HG02610 (cell line): ENCODE results near the gene CISH.

Experiments
- ATAC-seq: cut with Tn5 transposase; IDR thresholded peaks from one replicate; pipeline ENCODE4 v1.9.1; 2021; ENCODE audit warnings: mild to moderate bottlenecking, moderate library complexity; ENCODE audit not compliant: unreplicated experiment

The CISH gene

DNA sequence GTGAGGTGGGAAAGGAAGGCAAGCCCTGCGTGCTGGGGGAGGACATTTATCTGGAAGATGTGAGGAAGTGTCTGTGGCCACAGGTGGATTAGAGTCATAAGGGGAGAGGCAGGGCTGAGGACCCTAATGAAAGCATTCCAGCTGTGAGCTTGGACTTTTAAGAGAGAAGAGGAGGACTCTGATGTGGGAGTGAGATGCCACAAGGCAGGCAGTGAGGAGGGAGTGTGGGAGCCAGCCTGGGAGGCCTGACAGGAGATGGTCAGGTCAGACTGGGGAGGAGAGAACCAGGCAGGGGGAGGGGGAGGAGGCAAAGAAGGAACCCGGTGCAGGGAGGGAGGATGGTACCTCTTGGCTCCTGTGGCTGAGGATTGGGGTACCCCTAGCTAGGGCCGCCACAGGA lies 26.4 kb upstream of the CISH start:
- no peak for ATAC-seq

DNA sequence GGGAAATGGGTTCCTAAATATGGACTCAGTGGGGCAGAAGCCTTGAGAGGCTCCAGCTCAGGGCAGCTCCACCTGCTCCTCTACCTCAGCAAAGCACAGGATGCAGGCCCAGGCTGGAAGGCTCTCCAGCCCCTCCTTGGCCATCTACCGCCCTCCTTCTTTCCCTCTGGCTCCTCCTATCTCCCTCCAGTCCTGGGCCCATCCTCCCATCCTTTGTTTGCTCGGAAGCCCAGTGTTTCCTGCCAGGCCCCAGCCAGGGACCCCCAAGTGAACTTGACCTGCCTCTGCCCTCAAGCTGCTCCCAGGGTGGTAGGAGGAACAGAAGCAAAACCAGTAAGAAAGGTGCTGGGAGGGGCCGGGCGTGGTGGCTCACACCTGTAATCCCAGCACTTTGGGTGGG lies 25.4 kb upstream of the CISH start:
- no peak for ATAC-seq

DNA sequence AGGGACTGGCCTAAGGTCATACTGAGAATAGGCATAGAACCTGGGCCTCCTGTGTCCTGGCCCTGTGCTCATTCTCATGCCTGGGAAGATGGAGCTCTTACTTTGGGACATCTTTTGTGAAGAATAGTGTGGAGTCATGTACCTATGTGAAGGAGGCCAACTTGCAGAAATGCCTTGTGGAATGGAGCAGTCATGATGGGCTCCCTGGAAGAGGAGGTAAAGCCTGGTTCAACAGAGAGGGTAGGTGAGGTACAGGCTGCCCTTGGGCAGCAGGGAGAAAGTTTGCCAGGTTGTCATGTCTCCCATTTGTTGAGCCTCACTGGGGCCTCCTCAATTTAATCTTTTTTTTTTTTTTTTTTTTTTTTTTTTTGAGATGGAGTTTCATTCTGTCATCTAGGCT lies 23.5 kb upstream of the CISH start:
- no peak for ATAC-seq

DNA sequence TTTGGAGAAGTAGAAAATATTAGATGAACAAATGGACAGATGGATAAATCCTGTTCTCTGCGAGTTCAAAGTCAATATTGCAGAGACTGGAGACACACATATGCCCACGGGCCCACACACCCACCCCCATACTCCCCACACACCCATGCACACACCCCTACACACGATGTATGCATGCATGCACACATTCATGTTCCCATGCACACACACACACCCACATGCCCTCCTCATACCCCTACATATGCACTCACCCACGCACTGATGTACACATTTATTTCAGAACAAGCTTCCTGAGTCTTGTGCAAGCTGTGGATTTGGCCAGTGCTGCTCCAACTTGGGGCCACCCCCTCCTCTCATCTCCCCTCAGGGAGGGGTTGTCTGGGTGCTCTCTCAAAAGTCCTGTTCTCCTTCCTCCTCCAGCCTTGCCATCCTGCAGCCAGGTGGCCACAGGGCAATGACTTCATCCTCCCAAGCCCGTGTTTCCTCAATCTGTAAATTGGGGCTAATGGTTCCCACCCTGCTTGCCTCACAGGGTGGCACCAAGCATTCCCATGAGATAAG lies 21.7 kb upstream of the CISH start:
- no peak for ATAC-seq

DNA sequence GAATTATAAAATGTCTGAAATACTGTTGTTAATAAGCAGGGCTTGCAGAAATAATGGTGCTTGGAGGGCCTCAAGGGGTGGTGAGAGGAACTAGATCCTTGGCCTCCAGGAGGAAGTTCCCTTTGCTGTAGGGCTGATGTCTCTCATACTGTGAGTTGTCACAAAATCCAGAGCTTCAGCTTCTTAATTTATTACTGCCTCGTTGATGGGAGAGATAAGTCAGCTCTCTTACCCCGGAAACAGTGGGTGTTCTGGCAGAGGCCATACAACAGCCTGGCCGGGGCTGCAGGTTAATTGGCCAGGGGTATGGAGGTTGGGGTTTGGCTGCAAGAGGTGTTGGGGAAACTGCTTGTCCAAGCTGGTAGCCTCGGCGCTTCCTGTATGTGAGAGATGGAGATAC lies 20.9 kb upstream of the CISH start:
- no peak for ATAC-seq

DNA sequence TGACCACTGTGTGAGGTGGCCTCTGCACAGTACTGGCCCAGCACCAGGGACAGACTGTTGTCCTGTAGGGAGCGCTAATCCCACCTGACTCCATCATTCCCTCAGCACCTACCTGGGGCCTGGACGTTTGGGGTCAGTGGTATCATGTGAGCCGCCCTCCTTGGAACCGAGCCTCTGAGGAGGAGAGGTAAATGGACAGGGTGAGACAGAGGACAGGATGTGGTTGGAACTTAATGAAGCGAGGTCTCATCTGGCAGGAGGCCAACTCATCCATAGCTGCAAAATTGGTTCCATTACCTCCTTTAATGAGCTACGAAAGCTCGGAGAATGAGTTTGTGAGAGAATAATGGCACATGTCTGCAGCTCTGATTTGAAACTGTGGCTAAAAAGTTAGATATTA lies 19.3 kb upstream of the CISH start:
- ATAC-seq: no peak

DNA sequence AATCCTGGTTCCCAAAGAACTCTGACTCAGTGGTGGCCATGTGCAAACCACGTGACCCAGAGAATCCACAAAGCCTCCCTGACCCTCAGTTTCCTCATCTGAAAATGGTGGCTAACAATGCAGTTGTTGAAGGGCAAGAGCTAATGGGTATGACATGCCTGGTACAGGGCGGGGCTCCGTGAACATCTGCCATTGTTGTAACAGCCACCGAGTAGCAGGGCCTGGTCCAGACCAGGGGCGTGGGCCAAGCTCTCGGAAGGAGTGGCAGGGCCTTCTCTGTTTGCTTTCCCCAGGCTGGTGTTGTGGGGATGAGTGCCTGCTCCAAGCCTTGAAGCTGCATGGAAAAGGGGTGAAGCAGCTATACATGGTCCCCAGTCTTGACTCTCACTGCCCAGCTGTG lies 18.8 kb upstream of the CISH start:
- no peak for ATAC-seq

DNA sequence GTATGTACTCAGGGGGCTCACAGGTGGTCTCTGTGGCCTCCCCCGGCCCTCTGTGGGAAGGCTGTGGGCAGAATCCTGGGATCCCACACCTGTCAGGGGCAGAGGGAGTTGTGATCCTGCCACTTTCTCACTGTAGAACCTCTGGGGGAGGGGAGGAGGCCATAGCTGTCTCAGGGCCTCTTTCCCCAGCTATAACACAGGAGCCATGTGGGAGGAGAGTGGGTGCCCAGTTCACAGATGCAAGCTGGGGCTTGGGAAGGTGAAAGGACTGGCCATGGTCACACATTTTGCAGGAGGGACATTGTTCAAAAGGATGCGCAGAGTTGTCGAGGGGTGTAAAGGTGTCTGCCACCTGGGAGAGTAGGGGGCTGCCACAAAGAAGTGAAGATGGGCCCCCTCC lies 17.0 kb upstream of the CISH start:
- ATAC-seq: no peak

DNA sequence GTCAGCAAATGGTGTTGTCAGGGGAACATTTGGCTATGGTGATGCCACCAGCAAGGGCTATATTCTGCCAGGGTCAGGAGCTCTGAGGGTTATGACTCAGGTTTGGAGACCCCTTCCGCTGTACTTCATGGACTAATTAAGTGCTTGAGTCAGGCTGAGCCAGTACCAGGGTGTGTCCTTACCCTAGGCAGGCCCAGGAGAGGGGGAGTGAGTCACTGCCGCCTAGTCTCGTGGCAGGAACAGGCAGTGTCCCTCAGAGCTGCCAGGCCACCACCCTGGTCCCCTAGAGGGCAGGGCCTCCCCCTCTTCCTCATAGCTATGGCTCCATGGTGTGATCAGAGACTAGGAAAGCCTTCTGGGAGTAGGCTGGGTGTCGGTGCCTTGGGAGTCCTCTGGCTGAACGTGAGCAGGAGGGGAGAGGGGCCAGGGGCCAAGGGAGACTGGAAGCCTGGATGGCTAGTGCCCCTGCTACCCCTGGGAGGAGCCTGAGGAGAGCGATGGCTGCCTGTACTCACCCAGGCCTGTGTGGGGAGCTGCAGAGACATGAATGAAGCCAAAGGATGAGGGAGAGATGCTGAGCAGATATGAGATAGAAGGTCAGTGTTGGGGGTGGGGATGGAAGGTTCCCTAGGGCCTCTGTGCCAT lies 16.0 kb upstream of the CISH start:
- ATAC-seq: no peak

DNA sequence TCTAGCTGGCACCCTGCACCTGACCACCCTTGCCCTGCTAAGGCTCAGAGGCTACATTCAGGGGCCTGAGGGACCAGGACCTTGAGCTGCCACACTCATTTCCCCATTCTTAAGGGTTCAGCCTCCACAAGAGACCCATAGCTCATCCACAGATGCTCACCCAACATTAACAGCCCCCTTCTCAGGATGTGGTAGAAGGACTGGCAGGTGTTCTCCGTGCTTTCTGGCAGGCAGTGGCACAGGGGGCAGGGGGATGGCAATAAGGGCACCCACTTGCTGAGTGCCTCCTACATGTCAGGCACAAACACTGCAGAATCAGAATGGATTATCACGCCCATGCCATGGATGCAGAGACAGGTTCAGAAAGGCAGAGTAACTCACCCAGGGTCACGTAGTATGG lies 14.8 kb upstream of the CISH start:
- ATAC-seq: no peak

DNA sequence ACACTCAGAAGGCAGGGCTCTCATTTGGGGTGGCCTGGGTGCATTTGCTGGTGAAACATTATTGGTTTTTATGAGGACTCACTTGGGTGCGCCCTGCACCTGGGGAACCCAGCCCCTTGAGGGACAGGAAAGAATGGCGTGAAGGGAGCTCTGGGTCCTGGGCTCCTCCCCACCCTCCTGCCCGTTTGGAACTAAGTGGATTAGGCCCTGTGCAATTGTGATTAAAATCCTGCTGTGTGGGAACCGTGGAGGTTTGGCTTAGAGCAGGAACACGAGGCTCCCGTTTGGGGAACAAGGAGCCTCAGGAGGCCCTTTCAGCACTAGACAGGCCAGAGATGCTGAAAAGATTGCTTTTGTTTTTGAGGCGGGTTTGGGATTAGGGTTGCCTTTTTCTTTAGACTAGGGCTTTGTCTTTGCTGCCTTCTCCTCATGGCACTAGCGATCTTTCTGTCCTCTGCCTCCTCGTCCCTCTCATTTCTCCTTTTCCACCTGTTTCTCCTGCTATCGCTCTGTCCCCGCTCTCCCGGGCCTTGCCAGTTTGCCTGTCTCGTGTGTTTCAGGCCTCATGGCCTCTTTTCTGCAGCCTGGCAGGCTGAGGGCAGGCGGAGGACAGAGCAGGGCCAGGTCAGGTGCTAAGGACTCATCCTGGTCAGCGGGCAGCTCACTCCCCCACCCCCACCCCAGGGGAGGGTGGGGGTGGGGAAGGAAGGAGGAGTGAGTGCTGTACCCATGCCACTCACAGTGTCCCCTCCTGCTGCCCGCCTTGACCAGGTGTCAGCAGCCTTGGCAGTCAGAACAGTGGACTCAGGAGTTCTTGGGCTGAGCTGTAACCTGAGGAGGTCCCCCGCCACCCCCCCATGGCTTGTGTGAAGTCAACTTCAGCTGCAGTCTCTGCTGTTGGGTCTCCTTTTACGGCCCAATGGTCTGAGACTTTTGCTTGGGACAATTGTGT lies 13.9 kb upstream of the CISH start:
- no peak for ATAC-seq

DNA sequence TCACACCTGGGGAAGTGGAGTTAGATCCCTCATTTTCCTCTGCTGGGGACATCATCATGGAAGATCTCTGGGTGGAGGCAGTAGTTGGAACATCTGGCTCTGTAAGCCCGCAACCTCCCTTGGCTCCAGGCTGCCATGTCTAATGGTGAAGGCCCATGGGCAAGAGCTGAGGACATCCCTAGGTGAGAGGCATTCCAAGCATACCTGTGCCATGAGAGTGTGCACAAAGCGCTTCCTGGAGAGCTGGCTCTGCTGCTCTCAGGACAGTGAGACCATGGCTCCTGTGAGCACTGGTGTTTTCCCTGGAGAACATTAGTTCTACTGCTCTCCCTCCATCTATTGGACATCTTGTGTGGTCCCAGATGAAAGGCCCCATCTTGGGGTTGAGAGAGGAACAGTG lies 13.1 kb upstream of the CISH start:
- ATAC-seq: no peak

DNA sequence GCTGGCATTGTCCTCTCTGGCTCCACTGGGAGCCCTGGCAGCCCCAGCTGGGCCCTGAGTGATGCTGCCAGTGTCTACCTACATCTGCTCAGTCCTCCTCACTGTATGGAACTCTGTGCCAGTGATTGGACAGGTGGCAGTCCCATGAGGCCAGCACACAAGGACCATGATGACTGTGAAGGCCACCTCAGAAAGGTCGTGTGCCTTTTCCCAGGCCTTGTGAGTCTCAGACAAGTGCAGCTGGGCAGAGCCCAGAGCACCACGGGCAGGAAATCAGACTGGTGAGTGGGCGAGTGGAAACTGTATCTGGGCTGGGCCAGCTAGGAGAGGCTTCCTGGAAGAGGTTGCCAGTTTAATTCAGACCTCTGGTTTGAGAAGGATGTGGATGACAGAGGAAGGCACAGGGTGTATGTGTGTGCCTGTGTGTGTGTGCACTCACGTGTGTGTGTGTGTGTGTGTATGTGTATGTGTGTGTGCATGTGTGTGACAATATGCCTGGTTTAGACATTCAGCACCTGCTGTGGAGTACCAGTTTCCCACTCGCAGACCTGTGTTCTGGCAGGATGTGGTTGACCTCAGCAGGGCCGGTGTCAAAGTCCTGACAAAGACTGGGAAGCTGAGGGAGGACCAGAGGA lies 12.4 kb upstream of the CISH start:
- peak; percentile 50 for ATAC-seq

DNA sequence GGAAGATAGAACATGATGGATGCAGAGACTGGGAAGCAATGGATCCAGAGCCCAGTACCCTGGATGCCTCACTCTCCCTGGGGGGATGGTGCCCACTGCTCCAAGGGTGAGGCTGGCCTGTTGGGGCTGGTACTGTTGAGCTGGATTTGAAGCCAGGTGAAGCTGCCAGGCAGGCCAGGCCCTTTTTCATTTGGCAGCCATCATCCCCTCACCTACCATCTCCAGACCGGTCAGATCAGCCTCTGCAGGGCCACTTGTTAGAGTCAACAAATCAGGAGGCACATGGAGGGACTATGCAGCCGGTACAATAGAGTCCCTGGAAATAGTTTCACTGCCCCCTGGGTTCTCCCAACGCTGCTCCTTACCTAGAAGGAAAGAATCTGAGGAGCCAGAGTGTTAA lies 11.3 kb upstream of the CISH start:
- ATAC-seq: no peak

DNA sequence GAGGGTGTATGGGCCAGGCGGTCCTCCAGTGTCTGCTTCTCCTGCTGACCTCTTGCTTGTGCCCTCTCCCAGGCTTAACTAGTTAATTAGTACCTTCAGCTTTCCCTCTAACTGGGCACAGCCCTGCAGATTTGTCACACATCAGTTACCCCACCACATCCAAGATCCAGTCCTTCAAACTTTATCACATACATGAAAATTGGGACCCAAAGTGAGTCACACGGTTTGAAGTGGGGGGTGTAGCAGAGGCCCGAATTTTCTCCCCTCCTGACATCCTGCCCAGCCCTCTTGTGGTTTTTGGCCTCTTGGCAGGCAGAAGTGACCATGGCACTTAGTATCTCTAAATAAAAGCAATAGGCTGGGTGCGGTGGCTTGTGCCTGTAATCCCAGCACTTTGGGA lies 9.2 kb upstream of the CISH start:
- ATAC-seq: no peak

DNA sequence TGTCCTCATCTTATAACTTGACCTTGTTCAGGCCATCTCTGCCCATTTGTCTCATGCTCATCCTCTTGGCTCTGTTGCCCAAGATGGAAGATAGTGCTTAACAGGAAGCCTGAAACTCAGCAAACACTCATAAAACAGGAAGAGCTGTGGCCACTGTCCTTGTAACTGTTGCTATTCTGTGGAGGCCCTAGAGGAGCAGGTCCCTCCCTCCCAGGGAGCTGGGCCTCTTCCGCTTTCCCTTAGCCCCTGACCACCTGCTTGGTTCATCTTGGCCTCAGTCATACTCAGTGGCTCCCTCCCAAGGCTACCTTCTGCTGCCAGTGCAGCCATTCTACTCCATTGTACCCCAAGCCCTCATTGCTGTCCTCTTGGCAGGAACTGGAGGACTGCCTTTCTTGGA lies 8.8 kb upstream of the CISH start:
- ATAC-seq: no peak

DNA sequence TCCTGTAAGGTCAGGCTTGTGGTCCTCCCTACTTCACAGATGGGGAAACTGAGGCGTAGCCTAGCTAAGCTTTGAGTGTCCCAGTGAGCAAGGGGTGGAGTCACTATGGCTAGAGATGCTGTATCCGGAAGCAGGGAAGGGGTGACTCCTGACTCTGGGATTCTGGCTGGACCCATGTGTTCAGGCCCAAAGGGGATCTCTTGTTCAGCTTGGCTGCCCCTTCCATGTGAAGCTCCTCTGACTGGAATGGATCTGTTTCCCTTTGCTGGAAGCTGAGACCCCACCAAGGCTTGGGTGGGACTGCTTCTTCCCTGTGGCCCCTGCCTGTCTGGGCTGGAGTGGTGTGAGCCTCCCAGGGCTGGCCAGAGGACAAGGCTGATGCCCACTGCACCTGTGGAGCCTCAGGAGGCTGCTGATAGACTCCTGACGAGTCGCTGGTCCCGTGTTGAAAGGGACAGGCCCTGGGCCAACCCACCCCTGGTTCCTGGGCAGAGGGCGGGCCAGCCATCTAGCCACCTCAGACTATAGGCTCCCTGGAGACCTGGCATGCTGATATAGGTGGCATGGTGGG lies 6.4 kb upstream of the CISH start:
- ATAC-seq: no peak

DNA sequence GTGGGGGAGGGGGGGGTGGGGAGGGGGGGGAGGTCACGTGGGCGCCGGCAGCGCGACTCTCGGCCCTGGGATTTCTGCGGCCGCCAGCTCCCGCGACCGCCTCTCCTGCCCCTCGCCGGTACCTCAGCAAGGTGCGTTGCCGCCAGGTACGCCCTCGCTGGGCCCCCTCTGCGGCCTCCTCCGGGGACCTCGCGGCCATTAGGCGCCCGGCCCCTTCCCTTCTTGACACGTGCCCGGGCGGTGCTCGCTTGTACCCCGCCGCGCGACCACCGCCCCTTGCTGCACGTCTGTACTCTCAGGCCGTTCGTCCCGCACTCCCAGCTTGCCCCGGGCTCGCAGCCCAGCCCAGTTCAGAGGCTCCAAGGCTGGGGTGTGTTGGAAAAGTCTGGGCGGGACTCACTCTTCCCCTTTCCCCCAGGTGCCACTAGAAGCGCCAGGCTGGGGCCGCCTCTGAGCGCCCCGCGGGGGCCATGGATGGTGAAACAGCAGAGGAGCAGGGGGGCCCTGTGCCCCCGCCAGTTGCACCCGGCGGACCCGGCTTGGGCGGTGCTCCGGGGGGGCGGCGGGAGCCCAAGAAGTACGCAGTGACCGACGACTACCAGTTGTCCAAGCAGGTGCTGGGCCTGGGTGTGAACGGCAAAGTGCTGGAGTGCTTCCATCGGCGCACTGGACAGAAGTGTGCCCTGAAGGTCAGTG lies 5.7 kb upstream of the CISH start, which contains the start of gene MAPKAPK3:
TSS of gene MAPKAPK3 (plus strand) at position 56 of the 696 bp plus-strand sequence. CDS start at position 471, 415 bp downstream.
- ATAC-seq: no peak

DNA sequence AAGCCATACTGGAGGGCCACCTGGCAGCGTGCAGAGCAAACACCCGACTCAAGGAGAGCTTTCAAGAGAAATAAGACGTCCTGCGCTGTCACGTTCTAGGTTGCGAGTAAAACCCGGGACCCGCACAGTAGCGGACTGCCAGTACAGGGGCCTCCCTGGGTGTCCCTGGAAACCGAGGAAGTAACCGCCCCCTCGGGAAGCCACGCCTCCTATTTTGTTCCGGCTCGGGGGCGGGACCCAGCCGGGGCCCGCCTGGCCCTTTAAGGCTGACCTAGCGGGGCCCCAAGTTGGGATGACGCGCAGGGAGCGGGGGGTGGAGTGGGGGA lies 5.2 kb upstream of the CISH start:
- peak; percentile 64 for ATAC-seq

DNA sequence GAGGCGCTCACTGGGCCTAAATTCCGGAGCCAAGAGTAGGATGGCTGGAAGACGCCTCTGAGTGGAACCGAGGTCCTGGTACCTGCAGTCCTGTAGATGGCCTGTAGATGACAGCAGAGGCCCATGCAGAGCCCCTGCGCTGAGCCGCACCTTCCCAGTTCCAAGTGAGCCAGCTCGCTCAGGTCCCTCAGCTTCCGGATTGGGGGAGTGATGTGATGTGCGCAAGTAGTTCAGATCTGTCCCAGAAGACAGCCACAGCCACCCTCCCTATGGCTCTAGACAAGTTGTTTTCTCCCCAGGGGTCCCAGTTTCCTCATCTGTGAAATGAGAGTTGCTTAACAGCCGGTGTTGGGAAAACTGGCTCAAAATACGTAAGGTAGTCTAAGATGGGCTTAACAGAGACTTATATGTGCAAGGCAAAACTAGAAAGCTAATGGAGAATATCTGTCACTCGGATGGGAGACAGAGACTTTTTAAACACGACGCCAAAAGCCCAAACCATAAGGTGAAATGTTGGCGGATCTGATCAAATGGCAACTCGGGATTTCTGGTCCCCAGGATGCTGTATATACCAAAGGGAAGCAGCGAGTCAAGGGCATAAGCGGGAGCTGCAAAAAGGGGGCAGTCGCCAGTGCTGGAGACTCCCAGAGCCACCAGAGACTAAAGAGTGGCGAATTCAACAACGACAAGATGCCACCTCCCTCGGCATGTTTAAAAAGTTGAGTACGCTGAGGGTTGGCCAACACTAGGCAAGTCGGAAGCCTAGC lies 4.6 kb upstream of the CISH start:
- peak; percentile 43 for ATAC-seq
